ENCODE measurements around the gene ALPI.

DNA sequence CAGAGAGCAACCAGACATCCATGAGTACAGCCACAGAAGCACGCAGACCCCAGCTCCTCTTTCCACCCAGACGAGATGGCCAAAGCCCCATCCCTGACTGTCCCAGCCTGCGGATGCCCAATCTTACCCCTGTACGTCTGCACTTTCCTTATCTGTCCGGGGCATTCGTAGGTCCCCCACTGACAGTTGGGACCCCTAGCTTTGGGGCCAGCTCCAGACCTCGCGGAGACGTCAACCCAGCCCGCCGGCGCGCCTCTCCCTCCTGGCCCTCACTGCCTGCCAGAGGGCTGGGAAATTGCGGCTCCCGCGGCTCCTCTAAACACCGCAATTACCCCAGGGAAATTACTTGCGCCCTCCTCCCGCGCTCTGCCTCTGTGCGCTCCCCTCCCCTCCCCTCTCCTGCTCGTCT, 29.4 kb downstream of the ALPI start:
- no peak for TF ChIP-seq POLR2A (IDR thresholded peaks at IDR 0.05)
- TF ChIP-seq, protein P1, sequence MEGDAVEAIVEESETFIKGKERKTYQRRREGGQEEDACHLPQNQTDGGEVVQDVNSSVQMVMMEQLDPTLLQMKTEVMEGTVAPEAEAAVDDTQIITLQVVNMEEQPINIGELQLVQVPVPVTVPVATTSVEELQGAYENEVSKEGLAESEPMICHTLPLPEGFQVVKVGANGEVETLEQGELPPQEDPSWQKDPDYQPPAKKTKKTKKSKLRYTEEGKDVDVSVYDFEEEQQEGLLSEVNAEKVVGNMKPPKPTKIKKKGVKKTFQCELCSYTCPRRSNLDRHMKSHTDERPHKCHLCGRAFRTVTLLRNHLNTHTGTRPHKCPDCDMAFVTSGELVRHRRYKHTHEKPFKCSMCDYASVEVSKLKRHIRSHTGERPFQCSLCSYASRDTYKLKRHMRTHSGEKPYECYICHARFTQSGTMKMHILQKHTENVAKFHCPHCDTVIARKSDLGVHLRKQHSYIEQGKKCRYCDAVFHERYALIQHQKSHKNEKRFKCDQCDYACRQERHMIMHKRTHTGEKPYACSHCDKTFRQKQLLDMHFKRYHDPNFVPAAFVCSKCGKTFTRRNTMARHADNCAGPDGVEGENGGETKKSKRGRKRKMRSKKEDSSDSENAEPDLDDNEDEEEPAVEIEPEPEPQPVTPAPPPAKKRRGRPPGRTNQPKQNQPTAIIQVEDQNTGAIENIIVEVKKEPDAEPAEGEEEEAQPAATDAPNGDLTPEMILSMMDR (IDR thresholded peaks at IDR 0.05 in 8 of 11, conservative IDR thresholded peaks at IDR 0.05 in 3 of 11): no peak
